Left cardiac atrium (tissue), 4 donors: Measurements from ENCODE around the gene SENP8. TPM values are rescaled to one million over a fixed set of nuclear protein-coding genes. Genes with fewer than 3 reads are reported as not detected.

Experiments used
- ATAC-seq, 2 donors: fragments of 200-7000 bp; cut with Tn5 transposase; one replicate each; pipeline ENCODE4 v1.9.1; 2020; ENCODE audit warnings: mild to moderate bottlenecking in 2 of 2, moderate library complexity in 2 of 2
- DNase-seq: peaks from one replicate; pipeline ENCODE4 v3.0.0-alpha.2; 2020
- intact Hi-C, 2 donors: fragments of 100-400 bp; cut with DNase I; formaldehyde crosslinking; loops; one replicate each; pipeline versions ENCODE4 v1.14.1 to v1.15.1; 2022 to 2023
- total RNA-seq, 2 donors: library from RNA; stranded (reverse); fragmentation: NEBNext Ultra II Directional; extraction: Animal tissue kit (Norgen Biotek cat#: 25700); gene quantifications; one replicate each; pipeline ENCODE4 v1.2.1, GENCODE V29; 2021
- donor health status: DM: no; HTN: yes; CAD: no.
- donor health status: DM: no; HTN: yes; CAD: no; lungs with severe emphysema.
- donor health status: DM: yes; HTN: yes; CAD: no.
- donor health status: Dilated cardiomyopathy.

Gene SENP8
- total RNA-seq, 2 donors from 2014 or later = 3.6 to 4.7 TPM

- no peak for ATAC-seq
- no peak for DNase-seq
- intact Hi-C loops = no loop called here
These were observed 7.8 kb upstream of the SENP8 start for GRCh38 chr15:72110355-72110754.

GRCh38 chr15:72112116-72112515 lies 6.1 kb upstream of the SENP8 start:
- ATAC-seq (peak in 1 of 2 donors; percentile 19), DNase-seq (no peak)
- intact Hi-C loops = no loop called here

- intact Hi-C loops = no loop called here
- DNase-seq (no peak), ATAC-seq (no peak)
These were observed 5.4 kb upstream of the SENP8 start for GRCh38 chr15:72112805-72113204.

- DNase-seq (no peak), ATAC-seq (no peak)
- intact Hi-C loops = no loop called here
These were observed 4.7 kb upstream of the SENP8 start for GRCh38 chr15:72113347-72114031.

- peak; percentile 4 to 15 for ATAC-seq
- intact Hi-C loops = no loop called here
- peak; percentile 36 for DNase-seq
These were observed 1.3 kb upstream of the SENP8 start for GRCh38 chr15:72116731-72117485.

- intact Hi-C loops = no loop called here
- DNase-seq (peak; percentile 87), ATAC-seq (peak; percentile 82 to 91)
These were observed 652 bp upstream of the SENP8 start for GRCh38 chr15:72117486-72118016.

GRCh38 chr15:72124218-72124617 lies 6.0 kb downstream of the SENP8 start:
- DNase-seq (no peak), ATAC-seq (no peak)
- intact Hi-C loops = no loop called here

- DNase-seq (no peak), ATAC-seq (no peak)
- intact Hi-C loops = no loop called here
These were observed 9.6 kb downstream of the SENP8 start for GRCh38 chr15:72127724-72128322.

- DNase-seq (no peak), ATAC-seq (no peak)
- intact Hi-C loops = no loop called here
These were observed 10.2 kb downstream of the SENP8 start for GRCh38 chr15:72128359-72128758.

- intact Hi-C loops = no loop called here
- ATAC-seq (no peak), DNase-seq (no peak)
These were observed 12.1 kb downstream of the SENP8 start for GRCh38 chr15:72130272-72130671.

GRCh38 chr15:72131922-72132321 lies 13.7 kb downstream of the SENP8 start:
- ATAC-seq (no peak), DNase-seq (no peak)
- intact Hi-C loops = no loop called here

GRCh38 chr15:72133211-72133610 lies 15.0 kb downstream of the SENP8 start:
- intact Hi-C loops = no loop called here
- ATAC-seq (no peak), DNase-seq (no peak)

GRCh38 chr15:72135719-72136118 lies 17.5 kb downstream of the SENP8 start:
- no peak for ATAC-seq
- intact Hi-C loops = no loop called here
- DNase-seq = no peak

- ATAC-seq (no peak), DNase-seq (no peak)
- intact Hi-C loops = no loop called here
These were observed 18.2 kb downstream of the SENP8 start for GRCh38 chr15:72136170-72137051.

- ATAC-seq (peak in 1 of 2 donors; percentile 67), DNase-seq (no peak)
- intact Hi-C loops = no loop called here
These were observed 21.5 kb downstream of the SENP8 start for GRCh38 chr15:72139667-72140066.

GRCh38 chr15:72140088-72140487 lies 21.9 kb downstream of the SENP8 start:
- intact Hi-C loops = no loop called here
- ATAC-seq (no peak), DNase-seq (no peak)

- intact Hi-C loops = no loop called here
- DNase-seq (no peak), ATAC-seq (peak in 1 of 2 donors; percentile 49)
These were observed 23.2 kb downstream of the SENP8 start for GRCh38 chr15:72141171-72142084.

GRCh38 chr15:72146221-72146620 lies 28.0 kb downstream of the SENP8 start:
- no peak for ATAC-seq
- no peak for DNase-seq
- intact Hi-C loops = no loop called here
